HG03432 (cell line): ENCODE measurements around the gene LSAMP.
A peak's percentile ranks its signal among the peaks of the same experiment; 100 is the strongest.
"Not testable (repeated sequence)": the region's sequence is repeated elsewhere in the genome, so short reads cannot be mapped to it uniquely, and the experiment has no call there.

Source experiments
- ATAC-seq: cut with Tn5 transposase; IDR thresholded peaks from one replicate; pipeline ENCODE4 v1.9.1; 2021; ENCODE audit warnings: mild to moderate bottlenecking, moderate library complexity; ENCODE audit not compliant: unreplicated experiment

LSAMP gene

GRCh38 chr3:115783938-115784738, 661.1 kb downstream of the LSAMP start:
- peak; percentile 95 for ATAC-seq

- not testable (repeated sequence) for ATAC-seq
Measured at GRCh38 chr3:115783426-115783825, 661.9 kb downstream of the LSAMP start.

- ATAC-seq, result no peak
Measured at GRCh38 chr3:115779011-115779410, 666.3 kb downstream of the LSAMP start.

GRCh38 chr3:115772951-115773350, 672.3 kb downstream of the LSAMP start:
- no peak for ATAC-seq

- no peak for ATAC-seq
Measured at GRCh38 chr3:115768661-115769060, 676.6 kb downstream of the LSAMP start.

GRCh38 chr3:115766587-115767482, 678.5 kb downstream of the LSAMP start:
- ATAC-seq, result no peak

GRCh38 chr3:115761927-115762305, 683.4 kb downstream of the LSAMP start:
- ATAC-seq, result no peak

GRCh38 chr3:115760716-115761115, 684.6 kb downstream of the LSAMP start:
- no peak for ATAC-seq

GRCh38 chr3:115758076-115758763, 687.1 kb downstream of the LSAMP start:
- no peak for ATAC-seq

- ATAC-seq, result not testable (repeated sequence)
Measured at GRCh38 chr3:115752978-115753377, 692.3 kb downstream of the LSAMP start.
